ENCODE measurements around the gene CARD11.

GRCh38 chr7:3082386-3082785, 38.7 kb upstream of the CARD11 start:
- TF ChIP-seq MXI1 (conservative IDR thresholded peaks at IDR 0.05; ENCODE audit: poor library complexity, severe bottlenecking) (no peak), RAD21 (conservative IDR thresholded peaks at IDR 0.05) (no peak), CTCF (IDR thresholded peaks at IDR 0.05; ENCODE audit: poor library complexity, severe bottlenecking) (no peak), POLR2AphosphoS5 (IDR thresholded peaks at IDR 0.05) (no peak), EP300 (conservative IDR thresholded peaks at IDR 0.05; ENCODE audit: poor library complexity, severe bottlenecking) (no peak), EZH2 (IDR thresholded peaks at IDR 0.05; ENCODE audit: borderline replicate concordance, insufficient read depth, low read length, poor library complexity, severe bottlenecking) (no peak), SMC3 (conservative IDR thresholded peaks at IDR 0.05; ENCODE audit: poor library complexity) (no peak)
